CD4-positive, CD25-positive, alpha-beta regulatory T cell (primary cell): ENCODE measurements around the gene EPHX1. TPM values are rescaled to one million over a fixed set of nuclear protein-coding genes. Genes with fewer than 3 reads are reported as not detected.

ENCODE experiments used
- ATAC-seq, 2 donors: fragments of 150-1000 bp; cut with Tn5 transposase; one replicate each; pipeline ENCODE4 v1.10.0; 2021; ENCODE audit warnings: low read depth in 2 of 2, moderate number of reproducible peaks in 2 of 2, moderate library complexity in 1 of 2
- DNase-seq, 3 donors: peaks; one replicate each; pipeline versions ENCODE4 v3.0.0 to v3.0.0-alpha.2; 2012 to 2022; ENCODE audit warnings: mixed read lengths in 1 of 3
- H3K27ac ChIP-seq: one replicate; pipeline ENCODE4 v1.7.0; 2013; ENCODE audit warnings: mild to moderate bottlenecking, low read length; ENCODE audit not compliant: insufficient read depth, poor library complexity, severe bottlenecking
- H3K27me3 ChIP-seq: one replicate; pipeline ENCODE4 v1.7.0; 2013; ENCODE audit warnings: low read length; ENCODE audit not compliant: control insufficient read depth, insufficient read depth
- H3K36me3 ChIP-seq: one replicate; pipeline ENCODE4 v1.7.0; 2013; ENCODE audit warnings: mild to moderate bottlenecking, low read length, moderate library complexity; ENCODE audit not compliant: control insufficient read depth, insufficient read depth
- H3K4me1 ChIP-seq: 2 replicates; pipeline ENCODE4 v1.7.0; 2013; ENCODE audit warnings: mild to moderate bottlenecking, low read length; ENCODE audit not compliant: insufficient read depth, control insufficient read depth, poor library complexity, severe bottlenecking
- H3K4me3 ChIP-seq: one replicate; pipeline ENCODE4 v1.7.0; 2013; ENCODE audit warnings: low read depth, mild to moderate bottlenecking, low read length, moderate library complexity
- H3K9me3 ChIP-seq, 2 experiments: 1 replicate in 1 of 2; 2 replicates in 1 of 2; pipeline ENCODE4 v1.7.0; 2013; ENCODE audit warnings: low read length in 2 of 2, mild to moderate bottlenecking in 1 of 2, moderate library complexity in 1 of 2; ENCODE audit not compliant: control insufficient read depth in 2 of 2
- H3K27ac Mint-ChIP-seq, 3 donors: one replicate each; pipeline ENCODE4 v1.8.0; 2020 to 2022; ENCODE audit warnings: mild to moderate bottlenecking in 3 of 3, mixed read lengths in 3 of 3, moderate library complexity in 2 of 3
- H3K27me3 Mint-ChIP-seq: one replicate; pipeline ENCODE4 v1.8.0; 2022; ENCODE audit warnings: mild to moderate bottlenecking, mixed read lengths
- H3K36me3 Mint-ChIP-seq: one replicate; pipeline ENCODE4 v1.8.0; 2020; ENCODE audit warnings: mixed read lengths
- H3K4me1 Mint-ChIP-seq, 4 donors: one replicate each; pipeline ENCODE4 v1.8.0; 2020 to 2022; ENCODE audit warnings: mixed read lengths in 4 of 4, mild to moderate bottlenecking in 1 of 4
- H3K4me3 Mint-ChIP-seq, 4 donors: one replicate each; pipeline ENCODE4 v1.8.0; 2020 to 2022; ENCODE audit warnings: mild to moderate bottlenecking in 4 of 4, mixed read lengths in 4 of 4, moderate library complexity in 3 of 4
- H3K9me3 Mint-ChIP-seq, 7 donors: one replicate each; pipeline ENCODE4 v1.8.0; 2020 to 2022; ENCODE audit warnings: mixed read lengths in 7 of 7, mild to moderate bottlenecking in 3 of 7, moderate library complexity in 2 of 7
- polyA plus RNA-seq, 4 donors: library from polyadenylated mRNA; unstranded; fragments of 300-500 nt; fragmentation: Illumina TruSeq; gene quantifications; one replicate each; pipeline ENCODE4 v1.2.3, GENCODE V29; 2021
- total RNA-seq: library from RNA; stranded (reverse); gene quantifications from one replicate; pipeline ENCODE4 v1.2.3, GENCODE V29; 2022

Gene EPHX1
- total and polyA plus RNA-seq, 5 donors from 2014 or later, result 0.11 to 0.62 (median 0.45) TPM; not detected in 1

GRCh38 chr1:225847610-225848009, 37.7 kb downstream of the EPHX1 start:
- Mint-ChIP-seq H3K4me1 (peaks cover 0 to 57% (median 33%) of the 10 kb centered on the region in 4 donors), H3K36me3 (peaks cover 36% of the 10 kb centered on the region), H3K27ac (peak overlapping the region in 2 of 3 donors; percentile 95 to 97), H3K27me3 (no peaks in the 10 kb centered on the region), H3K9me3 (peaks cover 0 to 2% (median 0%) of the 10 kb centered on the region in 7 donors), H3K4me3 (peak overlapping the region in 2 of 4 donors; percentile 62 to 79)
- Histone ChIP-seq H3K4me1 (peaks cover 26% of the 10 kb centered on the region), H3K4me3 (no peak overlapping the region), H3K36me3 (peaks cover 64% of the 10 kb centered on the region), H3K9me3 (no peaks in the 10 kb centered on the region), H3K27ac (peak overlapping the region; percentile 37), H3K27me3 (no peaks in the 10 kb centered on the region)
- ATAC-seq (no peak), DNase-seq (no peak)

- Mint-ChIP-seq H3K4me3 (peak overlapping the region in 3 of 4 donors; percentile 15 to 79 (median 62)), H3K27me3 (no peaks in the 10 kb centered on the region), H3K9me3 (peaks cover 0 to 2% (median 0%) of the 10 kb centered on the region in 7 donors), H3K27ac (peak overlapping the region; percentile 95 to 97 (median 96)), H3K36me3 (peaks cover 38% of the 10 kb centered on the region), H3K4me1 (peaks cover 0 to 53% (median 31%) of the 10 kb centered on the region in 4 donors)
- Histone ChIP-seq H3K4me3 (no peak overlapping the region), H3K4me1 (peaks cover 26% of the 10 kb centered on the region), H3K9me3 (no peaks in the 10 kb centered on the region), H3K27me3 (no peaks in the 10 kb centered on the region), H3K36me3 (peaks cover 71% of the 10 kb centered on the region), H3K27ac (peak overlapping the region; percentile 53)
- peak; percentile 63 to 73 for ATAC-seq
- DNase-seq, result peak in 1 of 3 donors; percentile 54
Observed at GRCh38 chr1:225848030-225848955, 38.4 kb downstream of the EPHX1 start.

GRCh38 chr1:225849925-225850324, 40.0 kb downstream of the EPHX1 start:
- Histone ChIP-seq H3K36me3 (peaks cover 88% of the 10 kb centered on the region), H3K4me1 (peaks cover 26% of the 10 kb centered on the region), H3K9me3 (no peaks in the 10 kb centered on the region), H3K27me3 (no peaks in the 10 kb centered on the region), H3K4me3 (no peak overlapping the region), H3K27ac (peak overlapping the region; percentile 34)
- Mint-ChIP-seq H3K27me3 (no peaks in the 10 kb centered on the region), H3K36me3 (peaks cover 53% of the 10 kb centered on the region), H3K9me3 (peaks cover 0 to 2% (median 0%) of the 10 kb centered on the region in 7 donors), H3K27ac (peak overlapping the region; percentile 85 to 96 (median 93)), H3K4me3 (peak overlapping the region in 3 of 4 donors; percentile 5 to 43 (median 29)), H3K4me1 (peaks cover 4 to 49% (median 36%) of the 10 kb centered on the region in 4 donors)
- peak in 1 of 2 donors; percentile 20 for ATAC-seq
- peak in 1 of 3 donors; percentile 32 for DNase-seq

- Mint-ChIP-seq H3K27ac (peak overlapping the region in 2 of 3 donors; percentile 93 to 96), H3K9me3 (peaks cover 0 to 2% (median 0%) of the 10 kb centered on the region in 7 donors), H3K36me3 (peaks cover 56% of the 10 kb centered on the region), H3K27me3 (no peaks in the 10 kb centered on the region), H3K4me1 (peaks cover 4 to 50% (median 36%) of the 10 kb centered on the region in 4 donors), H3K4me3 (peak overlapping the region in 2 of 4 donors; percentile 5 to 13)
- Histone ChIP-seq H3K27me3 (no peaks in the 10 kb centered on the region), H3K9me3 (no peaks in the 10 kb centered on the region), H3K4me1 (peaks cover 26% of the 10 kb centered on the region), H3K27ac (peak overlapping the region; percentile 34), H3K36me3 (peaks cover 92% of the 10 kb centered on the region), H3K4me3 (no peak overlapping the region)
- no peak for ATAC-seq
- no peak for DNase-seq
Observed at GRCh38 chr1:225850370-225850769, 40.4 kb downstream of the EPHX1 start.

- peaks cover 64% of the 10 kb centered on the region for H3K36me3 Mint-ChIP-seq
- H3K4me3 Mint-ChIP-seq, result no peak overlapping the region
- no peaks in the 10 kb centered on the region for H3K9me3 ChIP-seq
- H3K27ac ChIP-seq, result no peak overlapping the region
- no peak for ATAC-seq
- peak overlapping the region in 1 of 3 donors; percentile 32 for H3K27ac Mint-ChIP-seq
- H3K4me1 Mint-ChIP-seq, result peaks cover 4 to 51% (median 40%) of the 10 kb centered on the region in 4 donors
- H3K4me3 ChIP-seq, result no peak overlapping the region
- no peaks in the 10 kb centered on the region for H3K27me3 ChIP-seq
- H3K9me3 Mint-ChIP-seq, result peaks cover 0 to 2% (median 0%) of the 10 kb centered on the region in 7 donors
- DNase-seq, result no peak
- H3K4me1 ChIP-seq, result peaks cover 29% of the 10 kb centered on the region
- no peaks in the 10 kb centered on the region for H3K27me3 Mint-ChIP-seq
- peaks cover 95% of the 10 kb centered on the region for H3K36me3 ChIP-seq
Observed at GRCh38 chr1:225851805-225852204, 41.9 kb downstream of the EPHX1 start.

GRCh38 chr1:225852413-225853124, 42.6 kb downstream of the EPHX1 start:
- H3K27me3 Mint-ChIP-seq, result no peaks in the 10 kb centered on the region
- H3K4me1 Mint-ChIP-seq, result peaks cover 4 to 51% (median 36%) of the 10 kb centered on the region in 4 donors
- Histone ChIP-seq H3K27ac (no peak overlapping the region), H3K9me3 (no peaks in the 10 kb centered on the region), H3K4me3 (no peak overlapping the region), H3K4me1 (peaks cover 29% of the 10 kb centered on the region), H3K27me3 (no peaks in the 10 kb centered on the region), H3K36me3 (peaks cover 94% of the 10 kb centered on the region)
- DNase-seq, result no peak
- no peak overlapping the region for H3K4me3 Mint-ChIP-seq
- H3K27ac Mint-ChIP-seq, result peak overlapping the region; percentile 32 to 83 (median 69)
- ATAC-seq, result no peak
- peaks cover 0 to 2% (median 0%) of the 10 kb centered on the region in 7 donors for H3K9me3 Mint-ChIP-seq
- H3K36me3 Mint-ChIP-seq, result peaks cover 65% of the 10 kb centered on the region

- H3K4me3 Mint-ChIP-seq, result no peak overlapping the region
- peaks cover 4 to 47% (median 33%) of the 10 kb centered on the region in 4 donors for H3K4me1 Mint-ChIP-seq
- Histone ChIP-seq H3K27me3 (no peaks in the 10 kb centered on the region), H3K4me1 (peaks cover 20% of the 10 kb centered on the region), H3K36me3 (peaks cover 92% of the 10 kb centered on the region), H3K4me3 (no peak overlapping the region), H3K9me3 (no peaks in the 10 kb centered on the region), H3K27ac (no peak overlapping the region)
- DNase-seq, result no peak
- no peak for ATAC-seq
- peak overlapping the region in 1 of 3 donors; percentile 59 for H3K27ac Mint-ChIP-seq
- H3K36me3 Mint-ChIP-seq, result peaks cover 64% of the 10 kb centered on the region
- H3K27me3 Mint-ChIP-seq, result no peaks in the 10 kb centered on the region
- peaks cover 0 to 1% (median 0%) of the 10 kb centered on the region in 7 donors for H3K9me3 Mint-ChIP-seq
Observed at GRCh38 chr1:225853441-225853840, 43.5 kb downstream of the EPHX1 start.
